ENCODE measurements around the gene MACROD2. TPM values are rescaled to one million over a fixed set of nuclear protein-coding genes. Genes with fewer than 3 reads are reported as not detected.

MACROD2 gene
- total RNA-seq, 4 donors from 2014 or later = 4.6 to 33.0 (median 8.3) TPM

DNA sequence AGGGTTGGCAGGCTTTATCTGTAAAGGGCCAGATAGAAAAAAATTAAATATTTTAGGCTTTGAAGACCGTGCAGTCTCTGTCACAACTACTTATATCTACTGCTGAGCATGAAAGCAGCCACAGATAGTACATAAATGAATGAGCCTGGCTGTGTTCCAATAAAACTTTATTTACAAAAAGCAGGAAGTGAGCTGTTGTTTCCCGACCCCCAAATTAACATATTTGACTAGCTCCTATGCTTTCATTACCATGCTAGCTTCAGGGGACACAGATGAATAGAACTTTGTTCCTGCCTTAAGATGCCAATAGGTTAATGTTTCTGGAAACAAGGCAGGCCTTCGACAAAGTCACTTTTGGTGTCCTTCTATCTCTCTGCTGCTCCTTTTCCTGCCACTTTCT lies 1400.1 kb downstream of the MACROD2 start:
- TF ChIP-seq CTCF (IDR thresholded peaks at IDR 0.05) (no peak), POLR2A (IDR thresholded peaks at IDR 0.05) (no peak), POLR2AphosphoS5 (IDR thresholded peaks at IDR 0.05) (no peak), EP300 (IDR thresholded peaks at IDR 0.05; ENCODE audit: low read depth) (no peak)
- no peaks in the 10 kb centered on the region for H3K27me3 ChIP-seq
- intact Hi-C loops (cut with DNase I; ENCODE audit: low total_unique reads) = no loop called here
- no peaks in the 10 kb centered on the region for H3K4me1 ChIP-seq
- no peak for DNase-seq
- no peaks in the 10 kb centered on the region for H3K9me3 ChIP-seq
- H3K4me3 ChIP-seq = no peak overlapping the region
- H3K36me3 ChIP-seq = no peaks in the 10 kb centered on the region
- H3K27ac ChIP-seq = no peak overlapping the region
- WGBS, 2 donors (ENCODE audit: low coverage in 1 of 2) = 66 to 79% methylated on average over 2 to 3 of the region's 3 CpGs
- in situ Hi-C loops (cut with MboI; ENCODE audit: low pct_ligation_motif_present in 1 of 4, low pct_unique_long_range_greater_than_20kb in 1 of 4, low sequenced_read_pairs in 3 of 4) = no loop called here

DNA sequence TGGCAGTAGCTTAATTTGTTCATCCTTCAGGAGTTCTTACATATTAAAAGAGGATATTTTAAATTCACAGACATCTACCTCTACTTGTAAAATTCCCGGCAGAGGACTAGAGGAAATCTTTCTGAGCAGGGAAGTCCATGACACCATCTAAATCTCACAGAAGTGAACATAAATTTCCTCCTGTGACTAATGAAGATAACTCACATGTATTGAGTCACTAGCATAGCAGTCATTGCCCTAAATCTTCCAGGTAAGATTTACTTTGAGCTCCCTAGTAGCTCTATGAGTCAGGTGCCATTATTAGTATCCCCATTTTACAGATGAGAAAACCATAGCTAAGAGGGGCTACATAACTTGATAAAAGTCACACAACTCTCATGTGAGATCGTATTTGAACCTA lies 1400.7 kb downstream of the MACROD2 start:
- no peak for DNase-seq
- Histone ChIP-seq H3K27ac (no peak overlapping the region), H3K36me3 (no peaks in the 10 kb centered on the region), H3K9me3 (no peaks in the 10 kb centered on the region), H3K4me3 (no peak overlapping the region), H3K27me3 (no peaks in the 10 kb centered on the region), H3K4me1 (no peaks in the 10 kb centered on the region)
- intact Hi-C loops (cut with DNase I; ENCODE audit: low total_unique reads) = no loop called here
- WGBS, 2 donors (ENCODE audit: low coverage in 1 of 2) = 83 to 88% methylated on average over 1 to 2 of the region's 2 CpGs
- in situ Hi-C loops (cut with MboI; ENCODE audit: low pct_ligation_motif_present in 1 of 4, low pct_unique_long_range_greater_than_20kb in 1 of 4, low sequenced_read_pairs in 3 of 4) = no loop called here
- no peak for TF ChIP-seq POLR2AphosphoS5 (IDR thresholded peaks at IDR 0.05)
- TF ChIP-seq CTCF (IDR thresholded peaks at IDR 0.05) = no peak

GRCh38 chr20:15396900-15397299 lies 1401.6 kb downstream of the MACROD2 start:
- 73 to 74% methylated on average over 3 of the region's 3 CpGs for WGBS, 2 donors (ENCODE audit: low coverage in 1 of 2)

DNA sequence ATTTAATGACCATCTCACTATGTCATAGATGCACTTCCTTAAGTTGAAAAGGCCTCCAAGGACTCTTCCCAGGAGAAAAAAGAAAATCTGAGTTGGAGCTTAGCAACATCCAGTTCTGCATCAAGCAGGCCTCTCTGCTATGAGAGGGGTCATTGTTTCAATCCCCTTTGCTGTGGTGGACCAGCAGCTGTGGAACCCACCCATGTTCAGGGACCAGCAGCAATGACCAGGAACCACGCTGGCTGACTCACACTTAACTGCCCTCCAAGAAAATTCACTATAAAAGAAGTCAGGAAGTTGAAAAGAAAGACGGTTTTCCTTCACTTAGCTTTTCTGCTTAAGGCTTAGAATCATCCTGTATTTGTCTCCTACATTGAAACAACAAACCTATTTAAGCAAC lies 1404.5 kb downstream of the MACROD2 start:
- no peak for DNase-seq
- H3K4me1 ChIP-seq = no peaks in the 10 kb centered on the region
- no peak overlapping the region for H3K4me3 ChIP-seq
- TF ChIP-seq POLR2A (IDR thresholded peaks at IDR 0.05) = no peak
- TF ChIP-seq EP300 (IDR thresholded peaks at IDR 0.05; ENCODE audit: low read depth) = no peak
- no peak for TF ChIP-seq POLR2AphosphoS5 (IDR thresholded peaks at IDR 0.05)
- no peak for TF ChIP-seq CTCF (IDR thresholded peaks at IDR 0.05)
- H3K27me3 ChIP-seq = no peaks in the 10 kb centered on the region
- WGBS, 2 donors (ENCODE audit: low coverage in 1 of 2) = 65% methylated on average over 2 of the region's 2 CpGs; no CpG with 5 or more reads in 1 of the 2 donors
- no peak overlapping the region for H3K27ac ChIP-seq
- in situ Hi-C loops (cut with MboI; ENCODE audit: low pct_ligation_motif_present in 1 of 4, low pct_unique_long_range_greater_than_20kb in 1 of 4, low sequenced_read_pairs in 3 of 4) = no loop called here
- H3K9me3 ChIP-seq = no peaks in the 10 kb centered on the region
- H3K36me3 ChIP-seq = no peaks in the 10 kb centered on the region
- intact Hi-C loops (cut with DNase I; ENCODE audit: low total_unique reads) = loop anchor here (10.0 kb wide), 1 partner anchor 65 kb away; no protein-coding TSS in a partner anchor

More at GRCh38 chr20:15396900-15397299, 1401.6 kb downstream of the MACROD2 start:
- H3K27me3 ChIP-seq = no peaks in the 10 kb centered on the region
- intact Hi-C loops (cut with DNase I; ENCODE audit: low total_unique reads) (no loop called here), in situ Hi-C loops (cut with MboI; ENCODE audit: low pct_ligation_motif_present in 1 of 4, low pct_unique_long_range_greater_than_20kb in 1 of 4, low sequenced_read_pairs in 3 of 4) (no loop called here)
- H3K4me3 ChIP-seq = no peak overlapping the region
- no peak for DNase-seq
- no peaks in the 10 kb centered on the region for H3K4me1 ChIP-seq
- no peaks in the 10 kb centered on the region for H3K9me3 ChIP-seq
- no peak for TF ChIP-seq CTCF (IDR thresholded peaks at IDR 0.05)
- TF ChIP-seq POLR2AphosphoS5 (IDR thresholded peaks at IDR 0.05) = no peak
- no peak for TF ChIP-seq POLR2A (IDR thresholded peaks at IDR 0.05)
- no peak overlapping the region for H3K27ac ChIP-seq
- H3K36me3 ChIP-seq = no peaks in the 10 kb centered on the region
